WTC11 (cell line): ENCODE data around the gene ALK. TPM values are rescaled to one million over a fixed set of nuclear protein-coding genes. Genes with fewer than 3 reads are reported as not detected.

Experiments used
- ATAC-seq: fragments of 200-7000 bp; cut with Tn5 transposase; 2 replicates; pipeline ENCODE4 v1.10.0; 2021; ENCODE audit warnings: mild to moderate bottlenecking, moderate library complexity
- CTCF ChIA-PET: fragments of 300-600 bp; sonication (Branson Sonifier 250); formaldehyde crosslinking; loops from one replicate; lab custom pipeline; 2021; ENCODE audit warnings: antibody characterized with exemption; lab: Charles Lee
- POLR2A ChIA-PET: fragments of 350-600 bp; sonication (Branson Sonifier 250); formaldehyde crosslinking; loops from one replicate; lab custom pipeline; 2021; ENCODE audit warnings: antibody characterized with exemption; lab: Charles Lee
- DNase-seq: peaks from one replicate; pipeline ENCODE4 v3.0.0; 2021; ENCODE audit warnings: low spot score
- H3K27ac Mint-ChIP-seq: 2 replicates; pipeline ENCODE4 v1.8.0; 2021; ENCODE audit warnings: mixed read lengths
- H3K27me3 Mint-ChIP-seq: 2 replicates; pipeline ENCODE4 v1.8.0; 2021; ENCODE audit warnings: low read depth, mild to moderate bottlenecking, moderate library complexity, mixed read lengths
- H3K36me3 Mint-ChIP-seq: 2 replicates; pipeline ENCODE4 v1.8.0; 2021; ENCODE audit warnings: mixed read lengths
- H3K4me1 Mint-ChIP-seq: 2 replicates; pipeline ENCODE4 v1.8.0; 2022; ENCODE audit warnings: mixed read lengths
- H3K4me3 Mint-ChIP-seq: 2 replicates; pipeline ENCODE4 v1.8.0; 2021; ENCODE audit warnings: mild to moderate bottlenecking, moderate library complexity, mixed read lengths
- H3K9me3 Mint-ChIP-seq: 2 replicates; pipeline ENCODE4 v1.8.0; 2021; ENCODE audit warnings: mixed read lengths
- AR ChIP-seq: fragments of 250-450 bp; sonication (Bioruptor Pico); IDR thresholded peaks from 2 replicates; pipeline ENCODE4 v1.9.0; 2021; ENCODE audit warnings: mild to moderate bottlenecking
- CBFB ChIP-seq: sonication (generic); formaldehyde crosslinking; IDR thresholded peaks from 2 replicates; pipeline ENCODE4 v1.8.1; 2022; ENCODE audit warnings: mild to moderate bottlenecking, low read depth, missing genetic modification reagents
- EMX1 ChIP-seq: fragments of 250-450 bp; sonication (Bioruptor Pico); IDR thresholded peaks from 2 replicates; pipeline ENCODE4 v1.8.0; 2021; ENCODE audit warnings: mild to moderate bottlenecking
- ETV6 ChIP-seq: sonication (generic); formaldehyde crosslinking; IDR thresholded peaks from 2 replicates; pipeline ENCODE4 v1.8.1; 2022; ENCODE audit warnings: mild to moderate bottlenecking, missing genetic modification reagents
- FOXJ3 ChIP-seq: sonication (generic); formaldehyde crosslinking; IDR thresholded peaks from 2 replicates; pipeline ENCODE4 v1.9.0; 2021; ENCODE audit warnings: missing genetic modification reagents, mild to moderate bottlenecking, borderline replicate concordance
- FOXP1 ChIP-seq: sonication (generic); formaldehyde crosslinking; IDR thresholded peaks from 2 replicates; pipeline ENCODE4 v1.8.0; 2022; ENCODE audit warnings: missing genetic modification reagents, mild to moderate bottlenecking, moderate library complexity, borderline replicate concordance
- GABPB1 ChIP-seq: sonication (generic); formaldehyde crosslinking; IDR thresholded peaks from 2 replicates; pipeline ENCODE4 v1.8.1; 2023; ENCODE audit warnings: mild to moderate bottlenecking, missing genetic modification reagents
- IRF2 ChIP-seq: sonication (generic); formaldehyde crosslinking; IDR thresholded peaks from 2 replicates; pipeline ENCODE4 v1.8.0; 2022; ENCODE audit warnings: low read depth, missing genetic modification reagents, borderline replicate concordance
- MYBL2 ChIP-seq: sonication (generic); formaldehyde crosslinking; IDR thresholded peaks from 2 replicates; pipeline ENCODE4 v1.8.1; 2023; ENCODE audit warnings: mild to moderate bottlenecking, moderate library complexity, missing genetic modification reagents
- PRRX2 ChIP-seq: fragments of 250-450 bp; sonication (Bioruptor Pico); IDR thresholded peaks from 2 replicates; pipeline ENCODE4 v1.8.0; 2021; ENCODE audit warnings: mild to moderate bottlenecking
- RELA ChIP-seq: sonication (generic); formaldehyde crosslinking; IDR thresholded peaks from 2 replicates; pipeline ENCODE4 v1.8.1; 2022; ENCODE audit warnings: missing genetic modification reagents, mild to moderate bottlenecking, borderline replicate concordance
- RORB ChIP-seq: fragments of 250-450 bp; sonication (Bioruptor Pico); IDR thresholded peaks from 2 replicates; pipeline ENCODE4 v1.9.0; 2021; ENCODE audit warnings: mild to moderate bottlenecking
- SP1 ChIP-seq: sonication (generic); formaldehyde crosslinking; conservative IDR thresholded peaks from 2 replicates; pipeline ENCODE4 v1.8.1; 2022; ENCODE audit warnings: missing genetic modification reagents
- STAT6 ChIP-seq: sonication (generic); formaldehyde crosslinking; conservative IDR thresholded peaks from 2 replicates; pipeline ENCODE4 v1.8.1; 2023; ENCODE audit warnings: mild to moderate bottlenecking, low read depth, missing genetic modification reagents, moderate library complexity
- TEAD4 ChIP-seq: sonication (generic); formaldehyde crosslinking; IDR thresholded peaks from 2 replicates; pipeline ENCODE4 v1.8.0; 2022; ENCODE audit warnings: mild to moderate bottlenecking, missing genetic modification reagents
- ZNF121 ChIP-seq: sonication (generic); formaldehyde crosslinking; IDR thresholded peaks from 2 replicates; pipeline ENCODE4 v1.8.0; 2023; ENCODE audit warnings: missing genetic modification reagents
- ZNF423 ChIP-seq: fragments of 250-450 bp; sonication (Bioruptor Pico); IDR thresholded peaks from 2 replicates; pipeline ENCODE4 v2.1.2; 2022; ENCODE audit warnings: mild to moderate bottlenecking, moderate library complexity
- ZNF671 ChIP-seq: fragments of 250-450 bp; sonication (Bioruptor Pico); IDR thresholded peaks from 2 replicates; pipeline ENCODE4 v1.8.0; 2021; ENCODE audit warnings: mild to moderate bottlenecking
- total RNA-seq: library from RNA; stranded (reverse); gene quantifications from 3 replicates; pipeline ENCODE4 v1.2.3, GENCODE V29; 2021
- TF ChIP-seq, protein P1 (sequence below): sonication (generic); formaldehyde crosslinking; IDR thresholded peaks from 2 replicates; pipeline ENCODE4 v1.8.1; 2023; ENCODE audit warnings: mild to moderate bottlenecking, missing genetic modification reagents
- TF ChIP-seq, protein P2 (sequence below): sonication (generic); formaldehyde crosslinking; IDR thresholded peaks from 2 replicates; pipeline ENCODE4 v1.8.0; 2023; ENCODE audit warnings: missing genetic modification reagents, mild to moderate bottlenecking, borderline replicate concordance
- TF ChIP-seq, protein P3 (sequence below): sonication (generic); formaldehyde crosslinking; IDR thresholded peaks from 2 replicates; pipeline ENCODE4 v1.8.0; 2022; ENCODE audit warnings: mild to moderate bottlenecking, missing genetic modification reagents

Gene ALK
- total RNA-seq, 1 experiment from 2014 or later = not detected

DNA sequence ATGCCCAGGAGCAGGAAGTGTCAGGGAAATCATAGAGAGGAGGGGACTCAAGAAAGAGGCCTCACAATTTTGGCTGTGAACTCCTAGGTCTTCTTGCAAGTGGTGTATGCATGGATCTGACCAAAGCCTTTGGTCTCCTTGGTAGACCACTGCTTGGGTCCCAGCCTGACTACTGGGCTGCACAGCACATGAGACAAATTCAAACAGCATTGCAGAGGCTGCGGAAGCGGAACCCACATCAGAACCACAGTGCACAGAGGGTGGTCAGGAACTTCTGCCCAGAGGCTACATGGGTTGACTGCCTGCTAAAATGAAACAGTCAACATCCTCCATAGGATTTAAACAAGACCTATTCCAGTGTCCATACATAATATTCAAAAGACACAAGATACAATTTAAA, 766.8 kb downstream of the ALK start (continued):
- TF ChIP-seq ZNF671 (CRISPR knock-in tag) (no peak), ETV6 (CRISPR knock-in tag) (no peak)

GRCh38 chr2:29147963-29148362, 773.4 kb downstream of the ALK start:
- H3K9me3 Mint-ChIP-seq = no peaks in the 10 kb centered on the region
- H3K27ac Mint-ChIP-seq = no peak overlapping the region
- TF ChIP-seq ZNF423 (CRISPR knock-in tag) (no peak), AR (CRISPR knock-in tag) (no peak), FOXP1 (CRISPR knock-in tag) (no peak), MYBL2 (CRISPR knock-in tag) (no peak), ETV6 (CRISPR knock-in tag) (no peak), PRRX2 (CRISPR knock-in tag) (no peak), SP1 (CRISPR knock-in tag) (no peak), TEAD4 (CRISPR knock-in tag) (no peak), IRF2 (no peak), STAT6 (no peak), ZNF121 (CRISPR knock-in tag) (no peak), FOXJ3 (CRISPR knock-in tag) (no peak), GABPB1 (CRISPR knock-in tag) (no peak), EMX1 (CRISPR knock-in tag) (no peak), RORB (CRISPR knock-in tag) (no peak)
- TF ChIP-seq, protein P1, sequence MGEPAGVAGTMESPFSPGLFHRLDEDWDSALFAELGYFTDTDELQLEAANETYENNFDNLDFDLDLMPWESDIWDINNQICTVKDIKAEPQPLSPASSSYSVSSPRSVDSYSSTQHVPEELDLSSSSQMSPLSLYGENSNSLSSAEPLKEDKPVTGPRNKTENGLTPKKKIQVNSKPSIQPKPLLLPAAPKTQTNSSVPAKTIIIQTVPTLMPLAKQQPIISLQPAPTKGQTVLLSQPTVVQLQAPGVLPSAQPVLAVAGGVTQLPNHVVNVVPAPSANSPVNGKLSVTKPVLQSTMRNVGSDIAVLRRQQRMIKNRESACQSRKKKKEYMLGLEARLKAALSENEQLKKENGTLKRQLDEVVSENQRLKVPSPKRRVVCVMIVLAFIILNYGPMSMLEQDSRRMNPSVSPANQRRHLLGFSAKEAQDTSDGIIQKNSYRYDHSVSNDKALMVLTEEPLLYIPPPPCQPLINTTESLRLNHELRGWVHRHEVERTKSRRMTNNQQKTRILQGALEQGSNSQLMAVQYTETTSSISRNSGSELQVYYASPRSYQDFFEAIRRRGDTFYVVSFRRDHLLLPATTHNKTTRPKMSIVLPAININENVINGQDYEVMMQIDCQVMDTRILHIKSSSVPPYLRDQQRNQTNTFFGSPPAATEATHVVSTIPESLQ (CRISPR knock-in tag) = no peak
- TF ChIP-seq, all 79 proteins: peak for 0
- Mint-ChIP-seq H3K4me1 (no peaks in the 10 kb centered on the region), H3K36me3 (no peaks in the 10 kb centered on the region), H3K4me3 (no peak overlapping the region), H3K27me3 (no peaks in the 10 kb centered on the region)
- CTCF ChIA-PET = no interaction called here
- POLR2A ChIA-PET = no interaction called here
- no peak for DNase-seq
- no peak for ATAC-seq

DNA sequence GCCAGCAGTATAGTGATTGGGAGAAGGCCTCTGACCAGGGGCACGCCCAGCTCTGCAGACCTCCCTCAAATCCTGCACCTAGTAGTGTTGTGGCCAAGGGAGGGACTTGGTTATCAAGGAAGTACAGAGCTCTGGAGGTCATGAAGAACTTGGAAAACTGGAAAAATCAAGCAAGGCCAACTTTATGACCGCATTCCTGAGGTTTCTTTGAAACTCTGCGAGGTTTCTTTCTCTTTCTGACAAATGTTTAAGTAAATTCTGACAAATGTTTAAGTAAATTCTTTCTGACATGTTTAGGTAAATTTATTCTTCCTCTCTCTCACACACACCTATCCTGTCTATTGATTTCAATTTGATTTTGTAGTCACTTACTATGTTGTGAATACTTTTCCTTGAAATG, 775.2 kb downstream of the ALK start:
- CTCF ChIA-PET = no interaction called here
- Mint-ChIP-seq H3K27me3 (no peaks in the 10 kb centered on the region), H3K4me3 (no peak overlapping the region), H3K36me3 (no peaks in the 10 kb centered on the region), H3K27ac (no peak overlapping the region), H3K9me3 (peaks cover under 1% of the 10 kb centered on the region; the same call in 1 of the 2 replicates), H3K4me1 (no peaks in the 10 kb centered on the region)
- no peak for ATAC-seq
- POLR2A ChIA-PET = no interaction called here
- no peak for DNase-seq
- TF ChIP-seq RELA (CRISPR knock-in tag) = no peak
- no peak for TF ChIP-seq CBFB (CRISPR knock-in tag)
- TF ChIP-seq, protein P2, sequence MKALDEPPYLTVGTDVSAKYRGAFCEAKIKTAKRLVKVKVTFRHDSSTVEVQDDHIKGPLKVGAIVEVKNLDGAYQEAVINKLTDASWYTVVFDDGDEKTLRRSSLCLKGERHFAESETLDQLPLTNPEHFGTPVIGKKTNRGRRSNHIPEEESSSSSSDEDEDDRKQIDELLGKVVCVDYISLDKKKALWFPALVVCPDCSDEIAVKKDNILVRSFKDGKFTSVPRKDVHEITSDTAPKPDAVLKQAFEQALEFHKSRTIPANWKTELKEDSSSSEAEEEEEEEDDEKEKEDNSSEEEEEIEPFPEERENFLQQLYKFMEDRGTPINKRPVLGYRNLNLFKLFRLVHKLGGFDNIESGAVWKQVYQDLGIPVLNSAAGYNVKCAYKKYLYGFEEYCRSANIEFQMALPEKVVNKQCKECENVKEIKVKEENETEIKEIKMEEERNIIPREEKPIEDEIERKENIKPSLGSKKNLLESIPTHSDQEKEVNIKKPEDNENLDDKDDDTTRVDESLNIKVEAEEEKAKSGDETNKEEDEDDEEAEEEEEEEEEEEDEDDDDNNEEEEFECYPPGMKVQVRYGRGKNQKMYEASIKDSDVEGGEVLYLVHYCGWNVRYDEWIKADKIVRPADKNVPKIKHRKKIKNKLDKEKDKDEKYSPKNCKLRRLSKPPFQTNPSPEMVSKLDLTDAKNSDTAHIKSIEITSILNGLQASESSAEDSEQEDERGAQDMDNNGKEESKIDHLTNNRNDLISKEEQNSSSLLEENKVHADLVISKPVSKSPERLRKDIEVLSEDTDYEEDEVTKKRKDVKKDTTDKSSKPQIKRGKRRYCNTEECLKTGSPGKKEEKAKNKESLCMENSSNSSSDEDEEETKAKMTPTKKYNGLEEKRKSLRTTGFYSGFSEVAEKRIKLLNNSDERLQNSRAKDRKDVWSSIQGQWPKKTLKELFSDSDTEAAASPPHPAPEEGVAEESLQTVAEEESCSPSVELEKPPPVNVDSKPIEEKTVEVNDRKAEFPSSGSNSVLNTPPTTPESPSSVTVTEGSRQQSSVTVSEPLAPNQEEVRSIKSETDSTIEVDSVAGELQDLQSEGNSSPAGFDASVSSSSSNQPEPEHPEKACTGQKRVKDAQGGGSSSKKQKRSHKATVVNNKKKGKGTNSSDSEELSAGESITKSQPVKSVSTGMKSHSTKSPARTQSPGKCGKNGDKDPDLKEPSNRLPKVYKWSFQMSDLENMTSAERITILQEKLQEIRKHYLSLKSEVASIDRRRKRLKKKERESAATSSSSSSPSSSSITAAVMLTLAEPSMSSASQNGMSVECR (CRISPR knock-in tag) = no peak
- TF ChIP-seq STAT6 = no peak
- TF ChIP-seq, protein P3, sequence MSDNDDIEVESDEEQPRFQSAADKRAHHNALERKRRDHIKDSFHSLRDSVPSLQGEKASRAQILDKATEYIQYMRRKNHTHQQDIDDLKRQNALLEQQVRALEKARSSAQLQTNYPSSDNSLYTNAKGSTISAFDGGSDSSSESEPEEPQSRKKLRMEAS (CRISPR knock-in tag) = no peak
- no peak for TF ChIP-seq PRRX2 (CRISPR knock-in tag)
